CD8-positive, alpha-beta memory T cell (primary cell): ENCODE data around the gene ACOT13. TPM values are rescaled to one million over a fixed set of nuclear protein-coding genes. Genes with fewer than 3 reads are reported as not detected.

Experiments
- CTCF ChIA-PET: fragments of 350-600 bp; sonication (Branson Sonifier 250); formaldehyde crosslinking; loops from one replicate; lab custom pipeline; 2021; ENCODE audit warnings: antibody characterized with exemption; lab: Charles Lee
- POLR2A ChIA-PET: fragments of 350-600 bp; sonication (Branson Sonifier 250); formaldehyde crosslinking; loops from one replicate; lab custom pipeline; 2021; ENCODE audit warnings: antibody characterized with exemption; lab: Charles Lee
- DNase-seq, 5 donors: peaks; one replicate each; pipeline versions ENCODE4 v3.0.0 to v3.0.0-alpha.2; 2020 to 2022; ENCODE audit warnings: mixed read lengths in 1 of 5
- H3K27ac ChIP-seq: one replicate; pipeline ENCODE4 v1.7.0; 2013; ENCODE audit warnings: low read depth, mild to moderate bottlenecking, low read length, moderate library complexity
- H3K27me3 ChIP-seq: 2 replicates; pipeline ENCODE4 v1.7.0; 2013; ENCODE audit warnings: low read length, mild to moderate bottlenecking; ENCODE audit not compliant: insufficient read depth, poor library complexity, severe bottlenecking
- H3K36me3 ChIP-seq: 2 replicates; pipeline ENCODE4 v1.7.0; 2013; ENCODE audit warnings: mild to moderate bottlenecking, low read length, moderate library complexity; ENCODE audit not compliant: insufficient read depth
- H3K4me1 ChIP-seq: 2 replicates; pipeline ENCODE4 v1.7.0; 2013; ENCODE audit warnings: mild to moderate bottlenecking, low read length, moderate library complexity; ENCODE audit not compliant: insufficient read depth
- H3K4me3 ChIP-seq: 2 replicates; pipeline ENCODE4 v1.7.0; 2013; ENCODE audit warnings: mild to moderate bottlenecking, low read length
- H3K9me3 ChIP-seq: 2 replicates; pipeline ENCODE4 v1.7.0; 2013; ENCODE audit warnings: mild to moderate bottlenecking, low read length
- H3K27ac Mint-ChIP-seq, 8 donors: one replicate each; pipeline ENCODE4 v1.8.0; 2020 to 2021; ENCODE audit warnings: mixed read lengths in 8 of 8, mild to moderate bottlenecking in 6 of 8, inconsistent platforms in 3 of 8, moderate library complexity in 3 of 8
- H3K27me3 Mint-ChIP-seq, 2 donors: one replicate each; pipeline ENCODE4 v1.8.0; 2020 to 2021; ENCODE audit warnings: mixed read lengths in 2 of 2, mild to moderate bottlenecking in 1 of 2, moderate library complexity in 1 of 2
- H3K36me3 Mint-ChIP-seq, 3 donors: one replicate each; pipeline ENCODE4 v1.8.0; 2020 to 2021; ENCODE audit warnings: mixed read lengths in 3 of 3, inconsistent platforms in 1 of 3, mild to moderate bottlenecking in 1 of 3
- H3K4me1 Mint-ChIP-seq, 3 donors: one replicate each; pipeline ENCODE4 v1.8.0; 2020 to 2021; ENCODE audit warnings: mixed read lengths in 3 of 3, inconsistent platforms in 1 of 3, mild to moderate bottlenecking in 1 of 3
- H3K4me3 Mint-ChIP-seq, 7 donors: one replicate each; pipeline ENCODE4 v1.8.0; 2020 to 2021; ENCODE audit warnings: mixed read lengths in 7 of 7, mild to moderate bottlenecking in 6 of 7, moderate library complexity in 4 of 7, inconsistent platforms in 2 of 7
- H3K9me3 Mint-ChIP-seq, 5 donors: one replicate each; pipeline ENCODE4 v1.8.0; 2020 to 2022; ENCODE audit warnings: mixed read lengths in 5 of 5, mild to moderate bottlenecking in 3 of 5, moderate library complexity in 2 of 5, inconsistent platforms in 1 of 5
- polyA plus RNA-seq: library from polyadenylated mRNA; unstranded; fragments of 300-500 nt; fragmentation: Illumina TruSeq; gene quantifications from one replicate; pipeline ENCODE4 v1.2.3, GENCODE V29; 2021
- total RNA-seq, 2 experiments: library from RNA; stranded (reverse); gene quantifications; one replicate each; pipeline ENCODE4 v1.2.3, GENCODE V29; 2021

Gene ACOT13
- total RNA-seq: 10 to 100 TPM; 19.6 to 25.3 TPM
- polyA plus RNA-seq: 17.0 TPM

GRCh38 chr6:24666641-24667377, at the start of gene ACOT13, which contains the start of gene TDP2:
ACOT13 (plus strand) TSS chr6:24667077; CDS start chr6:24667264, 187 bp downstream.
TDP2 (minus strand) TSS chr6:24666899; CDS start chr6:24666862, 37 bp downstream.
- H3K9me3 Mint-ChIP-seq: peaks cover 0 to 4% (median 0%) of the 10 kb centered on the region in 5 donors
- H3K4me1 ChIP-seq: peaks cover 39% of the 10 kb centered on the region
- no peaks in the 10 kb centered on the region for H3K27me3 ChIP-seq
- ChIA-PET POLR2A (interaction anchor here (0.6 to 2.9 kb wide), 8 partner anchors 21 to 369 kb away, joined by 3 to 22 read pairs (median 6); partner anchors contain the start of genes C6orf62, GMNN and KIAA0319), CTCF (interaction anchor here (1.5 to 2.7 kb wide), 5 partner anchors 21 to 360 kb away, joined by 3 to 17 read pairs (median 13); partner anchors contain the start of gene KIAA0319)
- peak within 1 kb of the TSS; percentile 89 for H3K27ac ChIP-seq
- peaks cover 43 to 76% (median 64%) of the 10 kb centered on the region in 3 donors for H3K4me1 Mint-ChIP-seq
- H3K36me3 ChIP-seq: peaks cover 18% of the 10 kb centered on the region
- peak; percentile 94 to 98 (median 97) for DNase-seq
- no peaks in the 10 kb centered on the region for H3K9me3 ChIP-seq
- H3K4me3 ChIP-seq: peak within 1 kb of the TSS; percentile 78
- peaks cover 0 to 52% (median 6%) of the 10 kb centered on the region in 3 donors for H3K36me3 Mint-ChIP-seq
- peak within 1 kb of the TSS; percentile 90 to 99 (median 98) for H3K27ac Mint-ChIP-seq
- H3K27me3 Mint-ChIP-seq: no peaks in the 10 kb centered on the region
- H3K4me3 Mint-ChIP-seq: peak within 1 kb of the TSS; percentile 97 to 100 (median 99)

DNA sequence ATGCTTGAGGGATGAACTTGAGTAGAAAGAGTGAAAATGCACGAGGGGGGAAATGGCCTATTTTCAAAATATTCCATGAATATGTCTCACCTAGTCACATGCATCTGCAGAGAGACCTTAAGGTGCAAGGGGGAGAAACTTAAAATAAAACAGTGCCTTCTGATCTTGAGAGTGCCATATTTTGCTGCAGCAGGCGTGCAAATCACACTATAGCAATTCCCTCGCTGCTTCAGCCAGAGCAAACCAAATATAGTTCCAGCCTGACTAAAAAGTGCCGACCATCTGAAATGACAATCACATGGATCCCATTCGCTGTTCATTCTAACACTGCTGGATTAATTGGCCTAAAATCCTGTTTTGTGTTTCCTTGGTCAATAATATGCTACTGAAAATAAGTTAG, 47.2 kb upstream of the ACOT13 start:
- Mint-ChIP-seq H3K4me3 (no peak overlapping the region), H3K36me3 (no peaks in the 10 kb centered on the region), H3K27me3 (peaks cover 0 to 7% of the 10 kb centered on the region in 2 donors), H3K9me3 (no peaks in the 10 kb centered on the region), H3K27ac (no peak overlapping the region), H3K4me1 (no peaks in the 10 kb centered on the region)
- no peaks in the 10 kb centered on the region for H3K27me3 ChIP-seq
- ChIA-PET POLR2A (no interaction called here), CTCF (no interaction called here)
- H3K4me3 ChIP-seq: no peak overlapping the region
- no peaks in the 10 kb centered on the region for H3K9me3 ChIP-seq
- no peak for DNase-seq
- H3K27ac ChIP-seq: no peak overlapping the region
- H3K4me1 ChIP-seq: no peaks in the 10 kb centered on the region
- no peaks in the 10 kb centered on the region for H3K36me3 ChIP-seq

GRCh38 chr6:24620637-24621036, 46.2 kb upstream of the ACOT13 start:
- POLR2A ChIA-PET: no interaction called here
- Histone ChIP-seq H3K27ac (no peak overlapping the region), H3K4me3 (no peak overlapping the region), H3K36me3 (no peaks in the 10 kb centered on the region), H3K27me3 (no peaks in the 10 kb centered on the region), H3K9me3 (no peaks in the 10 kb centered on the region), H3K4me1 (no peaks in the 10 kb centered on the region)
- no peak overlapping the region for H3K27ac Mint-ChIP-seq
- no peaks in the 10 kb centered on the region for H3K36me3 Mint-ChIP-seq
- no peaks in the 10 kb centered on the region for H3K9me3 Mint-ChIP-seq
- CTCF ChIA-PET: no interaction called here
- H3K4me1 Mint-ChIP-seq: no peaks in the 10 kb centered on the region
- no peak for DNase-seq
- peaks cover 0 to 7% of the 10 kb centered on the region in 2 donors for H3K27me3 Mint-ChIP-seq
- no peak overlapping the region for H3K4me3 Mint-ChIP-seq

- H3K4me3 ChIP-seq: no peak overlapping the region
- no peak overlapping the region for H3K27ac Mint-ChIP-seq
- no peak overlapping the region for H3K27ac ChIP-seq
- H3K4me1 Mint-ChIP-seq: no peaks in the 10 kb centered on the region
- H3K36me3 ChIP-seq: no peaks in the 10 kb centered on the region
- no peak overlapping the region for H3K4me3 Mint-ChIP-seq
- no peak for DNase-seq
- H3K27me3 ChIP-seq: no peaks in the 10 kb centered on the region
- ChIA-PET CTCF (no interaction called here), POLR2A (no interaction called here)
- no peaks in the 10 kb centered on the region for H3K36me3 Mint-ChIP-seq
- no peaks in the 10 kb centered on the region for H3K4me1 ChIP-seq
- H3K9me3 ChIP-seq: no peaks in the 10 kb centered on the region
- H3K27me3 Mint-ChIP-seq: peaks cover 2 to 11% of the 10 kb centered on the region in 2 donors
- H3K9me3 Mint-ChIP-seq: no peaks in the 10 kb centered on the region
Observed at GRCh38 chr6:24621626-24622289, 45.1 kb upstream of the ACOT13 start.

GRCh38 chr6:24630856-24631505, 35.9 kb upstream of the ACOT13 start:
- Histone ChIP-seq H3K27me3 (no peaks in the 10 kb centered on the region), H3K27ac (no peak overlapping the region), H3K9me3 (no peaks in the 10 kb centered on the region), H3K36me3 (no peaks in the 10 kb centered on the region), H3K4me3 (no peak overlapping the region), H3K4me1 (no peaks in the 10 kb centered on the region)
- Mint-ChIP-seq H3K36me3 (no peaks in the 10 kb centered on the region), H3K4me3 (no peak overlapping the region), H3K27ac (no peak overlapping the region), H3K9me3 (no peaks in the 10 kb centered on the region), H3K27me3 (peaks cover 11 to 39% of the 10 kb centered on the region in 2 donors), H3K4me1 (no peaks in the 10 kb centered on the region)
- CTCF ChIA-PET: interaction anchor here (0.6 kb wide), 1 partner anchor 1134 kb away, joined by 4 read pairs; no protein-coding TSS in a partner anchor
- no peak for DNase-seq
- POLR2A ChIA-PET: no interaction called here

- Histone ChIP-seq H3K36me3 (no peaks in the 10 kb centered on the region), H3K27ac (no peak overlapping the region), H3K9me3 (no peaks in the 10 kb centered on the region), H3K27me3 (no peaks in the 10 kb centered on the region), H3K4me3 (no peak overlapping the region), H3K4me1 (no peaks in the 10 kb centered on the region)
- Mint-ChIP-seq H3K4me1 (no peaks in the 10 kb centered on the region), H3K27ac (no peak overlapping the region), H3K9me3 (no peaks in the 10 kb centered on the region), H3K4me3 (no peak overlapping the region), H3K36me3 (no peaks in the 10 kb centered on the region), H3K27me3 (peaks cover 9 to 38% of the 10 kb centered on the region in 2 donors)
- DNase-seq: no peak
- POLR2A ChIA-PET: no interaction called here
- CTCF ChIA-PET: no interaction called here
Observed at GRCh38 chr6:24631671-24632070, 35.2 kb upstream of the ACOT13 start.

DNA sequence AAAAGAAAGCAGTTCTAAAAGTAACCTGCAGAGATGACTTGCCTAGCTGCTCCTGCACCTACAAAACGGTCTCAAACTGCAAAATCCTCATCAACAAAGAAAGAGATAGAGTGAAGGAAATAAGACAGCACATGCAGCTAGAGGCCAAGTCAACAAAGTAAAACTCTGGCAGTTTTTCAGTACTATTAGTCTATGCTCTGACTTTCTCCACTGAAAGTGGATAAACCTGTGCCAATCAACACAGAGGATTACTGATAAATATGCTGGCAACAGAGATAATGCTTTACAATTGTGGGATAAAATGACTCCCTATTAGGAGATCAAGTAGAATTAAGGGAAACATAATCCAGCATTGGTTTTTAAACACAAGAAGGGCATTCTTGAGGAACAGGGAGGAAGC, 34.3 kb upstream of the ACOT13 start:
- Histone ChIP-seq H3K4me1 (no peaks in the 10 kb centered on the region), H3K27me3 (no peaks in the 10 kb centered on the region), H3K27ac (no peak overlapping the region), H3K9me3 (no peaks in the 10 kb centered on the region), H3K36me3 (no peaks in the 10 kb centered on the region), H3K4me3 (no peak overlapping the region)
- H3K9me3 Mint-ChIP-seq: no peaks in the 10 kb centered on the region
- POLR2A ChIA-PET: no interaction called here
- no peak overlapping the region for H3K27ac Mint-ChIP-seq
- no peak for DNase-seq
- H3K4me1 Mint-ChIP-seq: no peaks in the 10 kb centered on the region
- peaks cover 9 to 38% of the 10 kb centered on the region in 2 donors for H3K27me3 Mint-ChIP-seq
- CTCF ChIA-PET: no interaction called here
- H3K36me3 Mint-ChIP-seq: no peaks in the 10 kb centered on the region
- no peak overlapping the region for H3K4me3 Mint-ChIP-seq
